GM13976 (cell line): Measurements from ENCODE around the gene ALK.

Experiments
- DNase-seq: peaks from one replicate; pipeline ENCODE4 v3.0.0; 2012; ENCODE audit warnings: low spot score
- CTCF ChIP-seq: IDR thresholded peaks from 2 replicates; pipeline ENCODE4 v1.5.1; 2012; ENCODE audit warnings: borderline replicate concordance, mild to moderate bottlenecking; ENCODE audit not compliant: insufficient read depth; ENCODE audit errors: extremely low read depth, missing control alignments, control extremely low read depth
- in situ Hi-C: fragments of 300-500 bp; cut with MboI; formaldehyde crosslinking; loops from one replicate; pipeline ENCODE4 v1.12.0; 2022; ENCODE audit warnings: low sequenced_read_pairs, mixed read lengths, inconsistent platforms; ENCODE audit not compliant: unreplicated experiment

The ALK gene

DNA sequence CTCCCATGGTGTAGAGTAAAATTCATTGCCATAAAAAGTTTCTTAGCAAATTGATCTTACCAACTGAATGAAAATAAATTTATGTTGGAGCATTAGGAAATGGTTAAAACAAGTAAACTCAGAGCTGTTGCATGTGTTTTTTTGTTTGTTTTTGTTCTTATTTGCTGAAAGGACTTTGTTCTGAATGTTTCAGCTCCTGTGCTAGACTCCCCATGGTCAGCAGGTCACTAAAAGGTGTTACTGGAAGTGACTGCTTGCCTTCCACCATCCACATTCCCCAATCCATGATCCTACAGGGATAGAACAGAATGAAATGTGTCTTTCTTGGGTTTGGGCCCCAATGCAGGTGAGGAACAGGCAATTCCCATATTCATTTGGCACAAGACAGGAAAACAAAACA is 101.8 kb downstream of the ALK start:
- no peak for TF ChIP-seq CTCF
- in situ Hi-C loops = no loop called here
- no peak for DNase-seq

GRCh38 chr2:29817801-29818680 is 103.3 kb downstream of the ALK start:
- TF ChIP-seq CTCF = no peak

GRCh38 chr2:29817299-29817698 is 104.1 kb downstream of the ALK start:
- DNase-seq = no peak
- in situ Hi-C loops = no loop called here
- TF ChIP-seq CTCF = no peak

More at GRCh38 chr2:29817801-29818680, 103.3 kb downstream of the ALK start:
- in situ Hi-C loops = no loop called here
- DNase-seq = no peak

- in situ Hi-C loops = no loop called here
- DNase-seq = no peak
Measured at GRCh38 chr2:29816651-29817050, 104.7 kb downstream of the ALK start.

GRCh38 chr2:29811378-29811777 is 110.0 kb downstream of the ALK start:
- no peak for DNase-seq
- TF ChIP-seq CTCF = no peak
- in situ Hi-C loops = no loop called here

More at GRCh38 chr2:29816651-29817050, 104.7 kb downstream of the ALK start:
- no peak for TF ChIP-seq CTCF

DNA sequence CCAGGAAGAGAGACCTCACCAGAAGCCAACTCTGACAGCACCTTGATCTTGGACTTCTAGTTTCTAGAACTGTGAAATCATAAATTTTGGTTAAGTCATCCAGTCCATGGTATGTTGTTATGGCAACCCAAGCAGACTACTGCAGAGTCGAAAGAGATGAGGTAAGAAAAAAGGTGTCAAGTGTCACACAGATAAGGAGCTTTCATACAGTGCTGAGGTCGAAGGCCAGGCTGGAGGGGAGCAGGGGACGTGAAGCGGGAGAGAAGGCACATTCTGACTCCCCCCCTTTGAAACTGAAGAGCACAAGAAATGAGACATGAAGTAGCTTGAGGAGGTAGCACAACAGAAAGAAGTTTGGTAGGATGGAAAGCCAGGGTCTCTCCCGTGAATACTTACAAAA is 110.4 kb downstream of the ALK start:
- in situ Hi-C loops = no loop called here
- TF ChIP-seq CTCF = no peak
- DNase-seq = no peak
